Liver (tissue), 9 donors: Measurements from ENCODE around the gene TRMT5. TPM values are rescaled to one million over a fixed set of nuclear protein-coding genes. Genes with fewer than 3 reads are reported as not detected.

ENCODE experiments used
- DNase-seq: peaks from one replicate; pipeline ENCODE4 v3.0.0-alpha.2; 2017; ENCODE audit warnings: low spot score
- H3K27ac ChIP-seq, 2 donors: one replicate each; pipeline ENCODE4 v1.7.0; 2013; ENCODE audit warnings: inconsistent platforms in 2 of 2, low read length in 2 of 2, control low read depth in 1 of 2, low read depth in 1 of 2, mild to moderate bottlenecking in 1 of 2
- H3K27me3 ChIP-seq, 4 donors: one replicate each; pipeline versions ENCODE4 v1.6.1 to v1.7.0; 2013; ENCODE audit warnings: low read length in 3 of 4, inconsistent platforms in 1 of 4, mild to moderate bottlenecking in 1 of 4, moderate library complexity in 1 of 4; ENCODE audit not compliant: control insufficient read depth in 4 of 4, insufficient read depth in 4 of 4
- H3K36me3 ChIP-seq, 4 donors: one replicate each; pipeline versions ENCODE4 v1.6.1 to v1.7.0; 2013; ENCODE audit warnings: low read length in 3 of 4, mild to moderate bottlenecking in 3 of 4, low read depth in 1 of 4, moderate library complexity in 1 of 4; ENCODE audit not compliant: control insufficient read depth in 4 of 4, insufficient read depth in 3 of 4
- H3K4me1 ChIP-seq, 4 donors: one replicate each; pipeline versions ENCODE4 v1.6.1 to v1.7.0; 2013; ENCODE audit warnings: low read length in 3 of 4, mild to moderate bottlenecking in 3 of 4, moderate library complexity in 1 of 4; ENCODE audit not compliant: control insufficient read depth in 4 of 4, insufficient read depth in 4 of 4
- H3K4me3 ChIP-seq, 3 donors: one replicate each; pipeline versions ENCODE4 v1.6.1 to v1.7.0; 2013; ENCODE audit warnings: low read length in 3 of 3, control low read depth in 1 of 3, low read depth in 1 of 3, mild to moderate bottlenecking in 1 of 3
- H3K9ac ChIP-seq, 2 donors: one replicate each; pipeline ENCODE4 v1.7.0; 2013; ENCODE audit warnings: low read length in 2 of 2, mild to moderate bottlenecking in 2 of 2, moderate library complexity in 2 of 2, control low read depth in 1 of 2, low read depth in 1 of 2
- H3K9me3 ChIP-seq, 4 donors: one replicate each; pipeline versions ENCODE4 v1.6.1 to v1.7.0; 2013; ENCODE audit warnings: low read length in 3 of 4; ENCODE audit not compliant: control insufficient read depth in 4 of 4
- ATF3 ChIP-seq: IDR thresholded peaks from 2 replicates; pipeline ENCODE4 v1.6.1; 2016; ENCODE audit warnings: antibody characterized with exemption
- CTCF ChIP-seq: fragments of 150-350 bp; IDR thresholded peaks from 2 replicates; pipeline ENCODE4 v1.5.1; 2017; ENCODE audit warnings: improper control_type of control experiment, low read depth, low read length; ENCODE audit not compliant: missing input control
- FOXA1 ChIP-seq: IDR thresholded peaks from 2 replicates; pipeline ENCODE4 v1.6.1; 2016; ENCODE audit warnings: antibody characterized with exemption
- FOXA2 ChIP-seq: IDR thresholded peaks from 2 replicates; pipeline ENCODE4 v1.6.1; 2016; ENCODE audit warnings: antibody characterized with exemption
- GABPA ChIP-seq, 2 donors: IDR thresholded peaks in 1 of 2; conservative IDR thresholded peaks in 1 of 2; 2 replicates each; pipeline ENCODE4 v1.6.1; 2016; ENCODE audit warnings: antibody characterized with exemption in 2 of 2, mild to moderate bottlenecking in 1 of 2, moderate library complexity in 1 of 2
- HNF4A ChIP-seq, 2 donors: conservative IDR thresholded peaks; 2 replicates each; pipeline ENCODE4 v1.6.1; 2016; ENCODE audit warnings: antibody characterized with exemption in 2 of 2, mild to moderate bottlenecking in 2 of 2
- HNF4G ChIP-seq: IDR thresholded peaks from 2 replicates; pipeline ENCODE4 v1.6.1; 2016; ENCODE audit warnings: antibody characterized with exemption
- JUND ChIP-seq, 2 donors: IDR thresholded peaks; 2 replicates each; pipeline ENCODE4 v1.6.1; 2016; ENCODE audit warnings: antibody characterized with exemption in 2 of 2
- NR2F2 ChIP-seq: IDR thresholded peaks from 2 replicates; pipeline ENCODE4 v1.6.1; 2016; ENCODE audit warnings: antibody characterized with exemption
- REST ChIP-seq: IDR thresholded peaks from 2 replicates; pipeline ENCODE4 v1.6.1; 2016; ENCODE audit warnings: antibody characterized with exemption, mild to moderate bottlenecking
- RXRA ChIP-seq, 2 donors: IDR thresholded peaks; 2 replicates each; pipeline ENCODE4 v1.6.1; 2017 to 2018; ENCODE audit warnings: antibody characterized with exemption in 2 of 2, mild to moderate bottlenecking in 1 of 2
- SP1 ChIP-seq: IDR thresholded peaks from 2 replicates; pipeline ENCODE4 v1.6.1; 2018; ENCODE audit warnings: antibody characterized with exemption, mild to moderate bottlenecking
- YY1 ChIP-seq: IDR thresholded peaks from 2 replicates; pipeline ENCODE4 v1.6.1; 2016; ENCODE audit warnings: antibody characterized with exemption, mild to moderate bottlenecking
- ZBTB33 ChIP-seq: IDR thresholded peaks from 2 replicates; pipeline ENCODE4 v1.6.1; 2016; ENCODE audit warnings: antibody characterized with exemption
- WGBS: extraction: QIAGEN DNeasy Blood & Tissue Kit; methylation state at CpG from one replicate; pipeline ENCODE4 v1.1.7; 2013; 5-methylcytosine and 5-hydroxymethylcytosine counted together
- polyA plus RNA-seq, 2 donors: library from polyadenylated mRNA; stranded (reverse) in 1 of 2; unstranded in 1 of 2; fragments of 200-250 nt in 1 of 2; fragments of >200 nt in 1 of 2; fragmentation: Nextera tagmentation in 1 of 2; extraction: Ambion mirVana in 1 of 2; gene quantifications; one replicate each; pipeline versions ENCODE4 v1.2.1 to v1.2.3, GENCODE V29; 2013 to 2015
- total RNA-seq, 2 donors: library from RNA; depleted of rRNA; stranded (reverse); fragments of >200 nt; gene quantifications; one replicate each; pipeline ENCODE4 v1.2.3, GENCODE V29; 2014
- donor health status: healthy.
- donor health status: healthy.
- donor health status: healthy.
- donor health status: healthy.
- donor health status: healthy.

TRMT5 gene
- total and polyA plus RNA-seq, 4 donors: 2.6 to 6.3 (median 4.3) TPM

GRCh38 chr14:60968671-60969070 is 12.2 kb downstream of the TRMT5 start:
- no peaks in the 10 kb centered on the region for H3K9me3 ChIP-seq
- TF ChIP-seq CTCF (no peak), YY1 (no peak), SP1 (no peak)
- H3K36me3 ChIP-seq: no peaks in the 10 kb centered on the region
- H3K4me3 ChIP-seq: no peak overlapping the region
- no peak overlapping the region for H3K27ac ChIP-seq
- no peaks in the 10 kb centered on the region for H3K27me3 ChIP-seq
- no peak overlapping the region for H3K9ac ChIP-seq
- no peaks in the 10 kb centered on the region for H3K4me1 ChIP-seq
- no peak for DNase-seq

GRCh38 chr14:60968099-60968498 is 12.8 kb downstream of the TRMT5 start:
- H3K27ac ChIP-seq: no peak overlapping the region
- H3K4me1 ChIP-seq: no peaks in the 10 kb centered on the region
- no peaks in the 10 kb centered on the region for H3K27me3 ChIP-seq
- no peak overlapping the region for H3K9ac ChIP-seq
- no peak for TF ChIP-seq HNF4G
- TF ChIP-seq FOXA2: no peak
- H3K36me3 ChIP-seq: no peaks in the 10 kb centered on the region
- WGBS: 88% methylated on average over 1 of the region's 1 CpG
- no peak overlapping the region for H3K4me3 ChIP-seq
- H3K9me3 ChIP-seq: no peaks in the 10 kb centered on the region
- DNase-seq: no peak

- no peak overlapping the region for H3K9ac ChIP-seq
- no peaks in the 10 kb centered on the region for H3K4me1 ChIP-seq
- no peaks in the 10 kb centered on the region for H3K27me3 ChIP-seq
- no peak for DNase-seq
- no peak for TF ChIP-seq NR2F2
- no peak for TF ChIP-seq HNF4G
- no peak for TF ChIP-seq FOXA2
- no peak for TF ChIP-seq FOXA1
- no peak for TF ChIP-seq HNF4A (conservative IDR thresholded peaks at IDR 0.05)
- no peak for TF ChIP-seq YY1
- TF ChIP-seq GABPA (IDR thresholded peaks at IDR 0.05 in 1 of 2, conservative IDR thresholded peaks at IDR 0.05 in 1 of 2): no peak
- no peak for TF ChIP-seq RXRA (IDR thresholded peaks at IDR 0.05)
- TF ChIP-seq REST: no peak
- TF ChIP-seq ZBTB33: no peak
- no peak for TF ChIP-seq JUND (IDR thresholded peaks at IDR 0.05)
- TF ChIP-seq ATF3: no peak
- no peaks in the 10 kb centered on the region for H3K9me3 ChIP-seq
- H3K27ac ChIP-seq: no peak overlapping the region
- no peaks in the 10 kb centered on the region for H3K36me3 ChIP-seq
- H3K4me3 ChIP-seq: no peak overlapping the region
These were observed 15.5 kb downstream of the TRMT5 start for GRCh38 chr14:60965402-60965801.
